ENCODE data around the gene ATP6V0E2.
"Not testable (repeated sequence)": the region's sequence is repeated elsewhere in the genome, so short reads cannot be mapped to it uniquely, and the experiment has no call there.

Gene ATP6V0E2

GRCh38 chr7:149873074-149873969 lies at the start of gene ATP6V0E2:
TSS of gene ATP6V0E2 (plus strand) at chr7:149873969. CDS start at chr7:149874066, 97 bp downstream.
- DNase-seq (ENCODE audit: low spot score), result peak; percentile 91

- DNase-seq (ENCODE audit: low spot score), result no peak
Measured at GRCh38 chr7:149824301-149824741, 49.4 kb upstream of the ATP6V0E2 start.

- no peak for DNase-seq (ENCODE audit: low spot score)
Measured at GRCh38 chr7:149824748-149825566, 48.8 kb upstream of the ATP6V0E2 start.

GRCh38 chr7:149825567-149826343 lies 48.0 kb upstream of the ATP6V0E2 start:
- DNase-seq (ENCODE audit: low spot score), result no peak

- no peak for DNase-seq (ENCODE audit: low spot score)
Measured at GRCh38 chr7:149826344-149827088, 47.3 kb upstream of the ATP6V0E2 start.

- DNase-seq (ENCODE audit: low spot score), result no peak
Measured at GRCh38 chr7:149827089-149827981, 46.4 kb upstream of the ATP6V0E2 start.

- no peak for DNase-seq (ENCODE audit: low spot score)
Measured at GRCh38 chr7:149828357-149829309, 45.1 kb upstream of the ATP6V0E2 start.

- not testable (repeated sequence) for DNase-seq (ENCODE audit: low spot score)
Measured at GRCh38 chr7:149830527-149830926, 43.2 kb upstream of the ATP6V0E2 start.

GRCh38 chr7:149830997-149831740 lies 42.6 kb upstream of the ATP6V0E2 start:
- no peak for DNase-seq (ENCODE audit: low spot score)

GRCh38 chr7:149831741-149832219 lies 42.0 kb upstream of the ATP6V0E2 start:
- DNase-seq (ENCODE audit: low spot score), result no peak

- DNase-seq (ENCODE audit: low spot score), result no peak
Measured at GRCh38 chr7:149832332-149833041, 41.3 kb upstream of the ATP6V0E2 start.

GRCh38 chr7:149833495-149834130 lies 40.2 kb upstream of the ATP6V0E2 start:
- DNase-seq (ENCODE audit: low spot score), result no peak

- no peak for DNase-seq (ENCODE audit: low spot score)
Measured at GRCh38 chr7:149834601-149835000, 39.2 kb upstream of the ATP6V0E2 start.

GRCh38 chr7:149836434-149836833 lies 37.3 kb upstream of the ATP6V0E2 start:
- peak; percentile 48 for DNase-seq (ENCODE audit: low spot score)

- no peak for DNase-seq (ENCODE audit: low spot score)
Measured at GRCh38 chr7:149837564-149838223, 36.1 kb upstream of the ATP6V0E2 start.

- peak; percentile 97 for DNase-seq (ENCODE audit: low spot score)
Measured at GRCh38 chr7:149838224-149838991, 35.4 kb upstream of the ATP6V0E2 start, which contains the start of gene ZNF862. TSS of gene ZNF862 (plus strand) at chr7:149838375. CDS start at chr7:149838612, 237 bp downstream.

Data from kidney capillary endothelial cell (primary cell).